ENCODE measurements around the gene SESN1. TPM values are rescaled to one million over a fixed set of nuclear protein-coding genes. Genes with fewer than 3 reads are reported as not detected.

Gene SESN1
- polyA plus RNA-seq, 2 of the 4 experiments (the other 2 are of a cell fraction): 7.9 to 13.9 TPM

DNA sequence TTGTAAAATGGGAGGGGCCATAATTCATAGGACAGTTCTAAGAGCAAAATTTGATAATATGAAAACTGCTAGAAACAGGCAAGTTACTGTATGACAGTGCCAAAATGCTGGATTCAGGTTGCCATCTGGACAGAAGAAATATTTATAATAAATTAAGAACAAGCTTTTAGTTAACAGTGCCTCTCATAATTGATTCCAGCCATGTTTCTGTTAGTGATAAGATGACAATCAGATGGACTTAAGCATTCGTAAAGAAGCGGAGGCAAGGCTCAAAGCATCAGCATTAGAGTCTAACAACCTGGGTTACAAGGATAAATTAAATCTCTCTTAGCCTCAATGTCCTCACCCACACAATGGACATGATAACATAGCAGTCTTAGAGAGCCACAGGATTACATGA lies 61.0 kb downstream of the SESN1 start:
- ChIA-PET CTCF (interaction anchor here (1.1 kb wide), 1 partner anchor 39 kb away, joined by 5 read pairs; no protein-coding TSS in a partner anchor), POLR2A (no interaction called here)
- H3K27ac ChIP-seq: no peak overlapping the region
- DNase-seq (ENCODE audit: low read depth in 1 of 2, low spot score in 1 of 2) (no peak), FAIRE-seq (no peak), ATAC-seq (no peak)
- H3K4me1 ChIP-seq: no peaks in the 10 kb centered on the region
- no peak overlapping the region for H3K4me3 ChIP-seq
- H3K9me3 ChIP-seq: no peaks in the 10 kb centered on the region
- 88% methylated on average over 2 of the region's 2 CpGs for WGBS (ENCODE audit: missing lambda C conversion rate)
- no peak for TF ChIP-seq HOXB13 (CRISPR knock-in tag; IDR thresholded peaks at IDR 0.05; ENCODE audit: low read depth)
- no peak for TF ChIP-seq HMGXB4 (CRISPR knock-in tag; IDR thresholded peaks at IDR 0.05; ENCODE audit: borderline replicate concordance)
- TF ChIP-seq SMC3 (IDR thresholded peaks at IDR 0.05): no peak
- no peak for TF ChIP-seq MAX (IDR thresholded peaks at IDR 0.05)
- no peak for TF ChIP-seq NFE2L2 (conservative IDR thresholded peaks at IDR 0.05; ENCODE audit: low read length)
- no peak for TF ChIP-seq CHD2 (IDR thresholded peaks at IDR 0.05; ENCODE audit: low read length, partially characterized antibody)
- TF ChIP-seq PHF8 (IDR thresholded peaks at IDR 0.05; ENCODE audit: borderline replicate concordance, low read depth): no peak
- no peak for TF ChIP-seq RFX5 (IDR thresholded peaks at IDR 0.05)
- no peak for TF ChIP-seq POLR2AphosphoS2 (conservative IDR thresholded peaks at IDR 0.05; ENCODE audit: low read length)
- no peak for TF ChIP-seq POLR2A (IDR thresholded peaks at IDR 0.05; ENCODE audit: low read length)
- TF ChIP-seq CBX8 (IDR thresholded peaks at IDR 0.05): no peak
- no peak for TF ChIP-seq NPAS2 (CRISPR knock-in tag; IDR thresholded peaks at IDR 0.05; ENCODE audit: borderline replicate concordance)
- H3K4me2 ChIP-seq: no peak overlapping the region

DNA sequence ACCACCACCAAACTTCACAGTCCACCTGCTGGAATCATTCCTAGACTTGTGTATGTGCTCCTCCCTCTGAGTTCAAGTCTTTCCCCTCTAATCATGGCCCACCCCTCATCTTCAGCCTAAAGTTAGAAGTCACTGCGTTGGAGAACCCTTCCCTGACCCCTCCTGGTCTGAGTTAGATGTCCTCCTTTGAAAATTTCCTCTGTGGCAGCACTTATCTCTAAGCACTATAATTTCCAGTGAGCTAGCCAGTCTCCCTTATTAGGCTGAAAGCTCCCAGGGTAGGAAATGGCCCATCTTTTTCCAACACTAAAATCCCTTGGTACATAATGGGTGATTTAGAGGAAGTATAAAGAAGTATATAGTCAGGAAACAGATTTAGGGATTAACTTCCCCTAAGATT lies 63.2 kb downstream of the SESN1 start:
- ChIA-PET CTCF (no interaction called here), POLR2A (no interaction called here)
- ATAC-seq: no peak
- H3K4me2 ChIP-seq: no peak overlapping the region
- H3K9me3 ChIP-seq: no peaks in the 10 kb centered on the region
- H3K4me1 ChIP-seq: no peaks in the 10 kb centered on the region
- no peak overlapping the region for H3K4me3 ChIP-seq
- WGBS (ENCODE audit: missing lambda C conversion rate): 10% methylated on average over 1 of the region's 1 CpG
- FAIRE-seq: no peak
- no peak overlapping the region for H3K27ac ChIP-seq
- no peak for DNase-seq (ENCODE audit: low read depth in 1 of 2, low spot score in 1 of 2)
- no peak for TF ChIP-seq CBX8 (IDR thresholded peaks at IDR 0.05)
- no peak for TF ChIP-seq POLR2AphosphoS2 (conservative IDR thresholded peaks at IDR 0.05; ENCODE audit: low read length)
- no peak for TF ChIP-seq MYC (IDR thresholded peaks at IDR 0.05; ENCODE audit: borderline replicate concordance, low read length)

GRCh38 chr6:109029313-109029712 lies 65.3 kb downstream of the SESN1 start:
- Histone ChIP-seq H3K27ac (no peak overlapping the region), H3K4me1 (no peaks in the 10 kb centered on the region), H3K4me2 (no peak overlapping the region), H3K4me3 (no peak overlapping the region), H3K9me3 (no peaks in the 10 kb centered on the region)
- no peak for ATAC-seq
- WGBS (ENCODE audit: missing lambda C conversion rate): 87% methylated on average over 1 of the region's 1 CpG
- no peak for DNase-seq (ENCODE audit: low read depth in 1 of 2, low spot score in 1 of 2)
- ChIA-PET POLR2A (no interaction called here), CTCF (interaction anchor here (1.0 to 1.2 kb wide), 2 partner anchors 10 to 11 kb away, joined by 3 read pairs; no protein-coding TSS in a partner anchor)
- TF ChIP-seq POLR2AphosphoS2 (conservative IDR thresholded peaks at IDR 0.05; ENCODE audit: low read length) (no peak), MYC (IDR thresholded peaks at IDR 0.05; ENCODE audit: borderline replicate concordance, low read length) (no peak), EP300 (IDR thresholded peaks at IDR 0.05) (no peak), ATOH8 (CRISPR knock-in tag; IDR thresholded peaks at IDR 0.05; ENCODE audit: low read depth) (no peak), CBX2 (IDR thresholded peaks at IDR 0.05; ENCODE audit: borderline replicate concordance, low read depth) (no peak), FOXS1 (CRISPR knock-in tag; IDR thresholded peaks at IDR 0.05) (no peak)
- FAIRE-seq: no peak

GRCh38 chr6:109028439-109028838 lies 66.2 kb downstream of the SESN1 start:
- no peak for FAIRE-seq
- no peak overlapping the region for H3K4me2 ChIP-seq
- H3K9me3 ChIP-seq: no peaks in the 10 kb centered on the region
- no peak overlapping the region for H3K27ac ChIP-seq
- no peak overlapping the region for H3K4me3 ChIP-seq
- DNase-seq (ENCODE audit: low read depth in 1 of 2, low spot score in 1 of 2): no peak
- 92% methylated on average over 3 of the region's 3 CpGs for WGBS (ENCODE audit: missing lambda C conversion rate)
- ChIA-PET CTCF (interaction anchor here (1.0 kb wide), 1 partner anchor 12 kb away, joined by 3 read pairs; no protein-coding TSS in a partner anchor), POLR2A (no interaction called here)
- ATAC-seq: no peak
- no peak for TF ChIP-seq ESRRA (IDR thresholded peaks at IDR 0.05; ENCODE audit: borderline replicate concordance, low read length)
- TF ChIP-seq, protein P1, sequence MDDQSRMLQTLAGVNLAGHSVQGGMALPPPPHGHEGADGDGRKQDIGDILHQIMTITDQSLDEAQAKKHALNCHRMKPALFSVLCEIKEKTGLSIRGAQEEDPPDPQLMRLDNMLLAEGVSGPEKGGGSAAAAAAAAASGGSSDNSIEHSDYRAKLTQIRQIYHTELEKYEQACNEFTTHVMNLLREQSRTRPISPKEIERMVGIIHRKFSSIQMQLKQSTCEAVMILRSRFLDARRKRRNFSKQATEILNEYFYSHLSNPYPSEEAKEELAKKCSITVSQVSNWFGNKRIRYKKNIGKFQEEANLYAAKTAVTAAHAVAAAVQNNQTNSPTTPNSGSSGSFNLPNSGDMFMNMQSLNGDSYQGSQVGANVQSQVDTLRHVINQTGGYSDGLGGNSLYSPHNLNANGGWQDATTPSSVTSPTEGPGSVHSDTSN (IDR thresholded peaks at IDR 0.05): no peak
- TF ChIP-seq JUNB (IDR thresholded peaks at IDR 0.05): no peak
- H3K4me1 ChIP-seq: no peaks in the 10 kb centered on the region
